ENCODE results near the gene CERS6.

The CERS6 gene

GRCh38 chr2:168602846-168603401 is 146.9 kb downstream of the CERS6 start:
- in situ Hi-C loops (cut with MboI; ENCODE audit: low pct_unique_long_range_greater_than_20kb, low sequenced_read_pairs, unreplicated experiment) = no loop called here
- DNase-seq (ENCODE audit: low spot score) = no peak
- TF ChIP-seq, protein P1, sequence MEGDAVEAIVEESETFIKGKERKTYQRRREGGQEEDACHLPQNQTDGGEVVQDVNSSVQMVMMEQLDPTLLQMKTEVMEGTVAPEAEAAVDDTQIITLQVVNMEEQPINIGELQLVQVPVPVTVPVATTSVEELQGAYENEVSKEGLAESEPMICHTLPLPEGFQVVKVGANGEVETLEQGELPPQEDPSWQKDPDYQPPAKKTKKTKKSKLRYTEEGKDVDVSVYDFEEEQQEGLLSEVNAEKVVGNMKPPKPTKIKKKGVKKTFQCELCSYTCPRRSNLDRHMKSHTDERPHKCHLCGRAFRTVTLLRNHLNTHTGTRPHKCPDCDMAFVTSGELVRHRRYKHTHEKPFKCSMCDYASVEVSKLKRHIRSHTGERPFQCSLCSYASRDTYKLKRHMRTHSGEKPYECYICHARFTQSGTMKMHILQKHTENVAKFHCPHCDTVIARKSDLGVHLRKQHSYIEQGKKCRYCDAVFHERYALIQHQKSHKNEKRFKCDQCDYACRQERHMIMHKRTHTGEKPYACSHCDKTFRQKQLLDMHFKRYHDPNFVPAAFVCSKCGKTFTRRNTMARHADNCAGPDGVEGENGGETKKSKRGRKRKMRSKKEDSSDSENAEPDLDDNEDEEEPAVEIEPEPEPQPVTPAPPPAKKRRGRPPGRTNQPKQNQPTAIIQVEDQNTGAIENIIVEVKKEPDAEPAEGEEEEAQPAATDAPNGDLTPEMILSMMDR (IDR thresholded peaks at IDR 0.05; ENCODE audit: extremely low read depth, insufficient read depth, missing control alignments) = no peak

GRCh38 chr2:168603439-168603961 is 147.4 kb downstream of the CERS6 start:
- in situ Hi-C loops (cut with MboI; ENCODE audit: low pct_unique_long_range_greater_than_20kb, low sequenced_read_pairs, unreplicated experiment) = no loop called here
- TF ChIP-seq, protein P1 (IDR thresholded peaks at IDR 0.05; ENCODE audit: extremely low read depth, insufficient read depth, missing control alignments) = no peak
- DNase-seq (ENCODE audit: low spot score) = no peak

DNA sequence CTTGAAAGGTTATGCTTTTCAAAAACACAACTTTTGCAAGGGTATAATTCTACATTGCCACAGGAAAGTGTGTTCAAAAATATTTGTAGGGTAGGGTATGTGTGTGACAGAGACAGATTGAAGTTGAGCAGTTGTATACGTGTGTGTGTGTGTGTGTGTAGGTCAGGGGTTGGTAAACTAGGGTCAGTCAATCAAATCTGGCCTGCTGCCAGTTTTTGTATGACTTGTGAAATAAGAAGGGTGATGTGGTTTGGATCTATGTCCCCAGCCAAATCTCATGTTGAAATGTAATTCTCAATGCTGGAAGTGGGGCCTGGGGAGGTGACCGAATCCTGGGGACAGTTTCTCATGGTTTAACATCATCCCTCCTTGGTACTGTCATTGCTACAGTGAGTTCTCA is 148.2 kb downstream of the CERS6 start:
- no peak for DNase-seq (ENCODE audit: low spot score)
- TF ChIP-seq, protein P1 (IDR thresholded peaks at IDR 0.05; ENCODE audit: extremely low read depth, insufficient read depth, missing control alignments) = no peak
- in situ Hi-C loops (cut with MboI; ENCODE audit: low pct_unique_long_range_greater_than_20kb, low sequenced_read_pairs, unreplicated experiment) = no loop called here

DNA sequence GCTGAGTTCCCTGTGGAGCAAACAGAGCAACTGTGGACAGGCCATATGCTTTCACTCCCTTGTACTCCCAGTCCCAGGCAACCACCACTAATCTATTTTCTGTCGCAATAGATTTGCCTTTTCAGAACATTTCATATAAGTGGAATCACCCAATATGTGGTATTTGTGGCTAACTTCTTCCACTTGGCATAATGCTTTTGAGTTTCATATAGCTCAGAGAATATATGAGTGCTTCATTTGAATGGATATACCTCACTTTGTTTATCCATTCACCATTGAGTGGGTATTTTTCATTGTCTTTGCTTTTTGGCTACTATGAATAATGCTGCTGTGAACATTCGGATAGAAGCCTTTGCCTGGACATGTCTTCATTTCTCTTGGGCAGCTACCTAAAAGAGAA is 151.9 kb downstream of the CERS6 start:
- in situ Hi-C loops (cut with MboI; ENCODE audit: low pct_unique_long_range_greater_than_20kb, low sequenced_read_pairs, unreplicated experiment) = no loop called here
- TF ChIP-seq, protein P1 (IDR thresholded peaks at IDR 0.05; ENCODE audit: extremely low read depth, insufficient read depth, missing control alignments) = no peak
- DNase-seq (ENCODE audit: low spot score) = no peak

- DNase-seq (ENCODE audit: low spot score) = no peak
- in situ Hi-C loops (cut with MboI; ENCODE audit: low pct_unique_long_range_greater_than_20kb, low sequenced_read_pairs, unreplicated experiment) = no loop called here
- TF ChIP-seq, protein P1 (IDR thresholded peaks at IDR 0.05; ENCODE audit: extremely low read depth, insufficient read depth, missing control alignments) = no peak
Observed at GRCh38 chr2:168608796-168609195, 152.7 kb downstream of the CERS6 start.

DNA sequence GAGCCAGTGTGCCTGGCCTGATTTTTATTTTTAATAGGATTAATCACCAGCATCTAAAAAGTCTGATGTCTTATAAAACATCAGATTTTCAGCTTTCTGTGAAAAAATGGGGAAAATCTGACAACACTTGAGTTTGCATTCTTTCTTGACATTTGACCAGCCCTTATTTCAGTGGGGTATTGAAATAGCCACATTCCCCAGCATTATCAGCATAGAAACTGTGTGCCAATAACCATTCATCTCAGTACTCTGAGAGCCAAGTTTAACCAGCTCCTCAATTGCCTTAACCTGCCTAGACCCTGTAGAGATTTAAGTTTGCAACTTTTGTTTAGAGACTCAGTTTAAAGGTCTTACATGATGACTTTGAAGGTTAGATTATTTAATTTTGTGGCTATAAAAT is 155.0 kb downstream of the CERS6 start:
- DNase-seq (ENCODE audit: low spot score) = no peak
- TF ChIP-seq, protein P1 (IDR thresholded peaks at IDR 0.05; ENCODE audit: extremely low read depth, insufficient read depth, missing control alignments) = no peak
- in situ Hi-C loops (cut with MboI; ENCODE audit: low pct_unique_long_range_greater_than_20kb, low sequenced_read_pairs, unreplicated experiment) = no loop called here
